ENCODE results near the gene PAK6. TPM values are rescaled to one million over a fixed set of nuclear protein-coding genes. Genes with fewer than 3 reads are reported as not detected.
A peak's percentile ranks its signal among the peaks of the same experiment; 100 is the strongest.

The PAK6 gene
- polyA plus RNA-seq, 1 experiment = not detected

GRCh38 chr15:40266828-40267304 lies 28.0 kb downstream of the PAK6 start:
- peak; percentile 70 for DNase-seq (ENCODE audit: low read depth)
- TF ChIP-seq CTCF (IDR thresholded peaks at IDR 0.05; ENCODE audit: insufficient read depth, low read depth, low read length) = no peak
- CTCF ChIA-PET = interaction anchor here (1.0 to 14.9 kb wide), 4 partner anchors 7 to 71 kb away, joined by 3 to 494 read pairs (median 54); no protein-coding TSS in a partner anchor
- Histone ChIP-seq H3K36me3 (ENCODE audit: control insufficient read depth, insufficient read depth, low read length) (no peaks in the 10 kb centered on the region), H3K4me3 (ENCODE audit: low read depth, low read length) (no peak overlapping the region), H3K27me3 (ENCODE audit: control insufficient read depth, insufficient read depth, low read length) (peaks cover 4% of the 10 kb centered on the region)
- POLR2A ChIA-PET = interaction anchor here (0.6 kb wide), 1 partner anchor 592 kb away, joined by 3 read pairs; no protein-coding TSS in a partner anchor

GRCh38 chr15:40267670-40268069 lies 28.8 kb downstream of the PAK6 start:
- Histone ChIP-seq H3K27me3 (ENCODE audit: control insufficient read depth, insufficient read depth, low read length) (peaks cover 4% of the 10 kb centered on the region; the same call in 1 of the 2 replicates), H3K4me3 (ENCODE audit: low read depth, low read length) (no peak overlapping the region), H3K36me3 (ENCODE audit: control insufficient read depth, insufficient read depth, low read length) (no peaks in the 10 kb centered on the region)
- no peak for DNase-seq (ENCODE audit: low read depth)
- ChIA-PET POLR2A (no interaction called here), CTCF (interaction anchor here (0.7 to 14.9 kb wide), 5 partner anchors 11 to 171 kb away, joined by 3 to 494 read pairs (median 3); no protein-coding TSS in a partner anchor)
- TF ChIP-seq CTCF (IDR thresholded peaks at IDR 0.05; ENCODE audit: insufficient read depth, low read depth, low read length) = no peak

- CTCF ChIA-PET = interaction anchor here (0.6 to 14.9 kb wide), 7 partner anchors 9 to 226 kb away, joined by 3 to 494 read pairs (median 5); no protein-coding TSS in a partner anchor
- H3K36me3 ChIP-seq (ENCODE audit: control insufficient read depth, insufficient read depth, low read length) = no peaks in the 10 kb centered on the region
- POLR2A ChIA-PET = no interaction called here
- H3K4me3 ChIP-seq (ENCODE audit: low read depth, low read length) = no peak overlapping the region
- peaks cover 4% of the 10 kb centered on the region; the same call in 1 of the 2 replicates for H3K27me3 ChIP-seq (ENCODE audit: control insufficient read depth, insufficient read depth, low read length)
- no peak for DNase-seq (ENCODE audit: low read depth)
- TF ChIP-seq CTCF (IDR thresholded peaks at IDR 0.05; ENCODE audit: insufficient read depth, low read depth, low read length) = no peak
Measured at GRCh38 chr15:40269604-40270003, 30.7 kb downstream of the PAK6 start.

GRCh38 chr15:40270246-40270995 lies 31.6 kb downstream of the PAK6 start:
- H3K36me3 ChIP-seq (ENCODE audit: control insufficient read depth, insufficient read depth, low read length) = no peaks in the 10 kb centered on the region

More at GRCh38 chr15:40270246-40270995, 31.6 kb downstream of the PAK6 start:
- ChIA-PET POLR2A (no interaction called here), CTCF (interaction anchor here (0.6 to 14.9 kb wide), 8 partner anchors 7 to 226 kb away, joined by 3 to 494 read pairs (median 6); no protein-coding TSS in a partner anchor)
- peaks cover 4% of the 10 kb centered on the region; the same call in 1 of the 2 replicates for H3K27me3 ChIP-seq (ENCODE audit: control insufficient read depth, insufficient read depth, low read length)
- TF ChIP-seq CTCF (IDR thresholded peaks at IDR 0.05; ENCODE audit: insufficient read depth, low read depth, low read length) = no peak
- DNase-seq (ENCODE audit: low read depth) = no peak
- no peak overlapping the region for H3K4me3 ChIP-seq (ENCODE audit: low read depth, low read length)

All from BJ (cell line).